HepG2 (cell line): ENCODE results near the gene DPM2. TPM values are rescaled to one million over a fixed set of nuclear protein-coding genes. Genes with fewer than 3 reads are reported as not detected.

ENCODE experiments used
- CREB1 ChIP-seq, 2 experiments: fragments of 450-650 bp in 1 of 2; IDR thresholded peaks; 2 replicates each; pipeline ENCODE4 v1.6.1; 2016 to 2017; ENCODE audit warnings: control low read depth in 1 of 2, mild to moderate bottlenecking in 1 of 2, missing compliant biosample characterization in 1 of 2, missing genetic modification characterization in 1 of 2
- FIP1L1 ChIP-seq: fragments of 200-400 bp; formaldehyde crosslinking; IDR thresholded peaks from 2 replicates; pipeline ENCODE4 v1.6.1; 2018; ENCODE audit warnings: low read depth, mild to moderate bottlenecking, low read length, moderate library complexity, borderline replicate concordance; ENCODE audit not compliant: insufficient read depth
- HNRNPLL ChIP-seq: fragments of 200-400 bp; formaldehyde crosslinking; IDR thresholded peaks from 2 replicates; pipeline ENCODE4 v1.6.1; 2017; ENCODE audit warnings: mild to moderate bottlenecking, low read depth, low read length; ENCODE audit not compliant: poor library complexity, severe bottlenecking
- KDM4B ChIP-seq: sonication (generic); formaldehyde crosslinking; IDR thresholded peaks from 2 replicates; pipeline ENCODE4 v1.4.0; 2020; ENCODE audit warnings: missing genetic modification reagents
- KLF6 ChIP-seq: IDR thresholded peaks from 2 replicates; pipeline ENCODE4 v1.8.0; 2016; ENCODE audit warnings: missing biosample characterization, missing genetic modification reagents
- NPAS2 ChIP-seq: sonication (generic); formaldehyde crosslinking; IDR thresholded peaks from 2 replicates; pipeline ENCODE4 v1.8.0; 2022; ENCODE audit warnings: mild to moderate bottlenecking, missing genetic modification reagents, borderline replicate concordance
- RXRA ChIP-seq: sonication (generic); formaldehyde crosslinking; IDR thresholded peaks from 2 replicates; pipeline ENCODE4 v1.5.1; 2020; ENCODE audit warnings: missing genetic modification reagents
- WIZ ChIP-seq: sonication (generic); formaldehyde crosslinking; IDR thresholded peaks from 2 replicates; pipeline ENCODE4 v1.5.1; 2020; ENCODE audit warnings: mild to moderate bottlenecking, missing genetic modification reagents
- ZNF138 ChIP-seq: sonication (generic); formaldehyde crosslinking; IDR thresholded peaks from 2 replicates; pipeline ENCODE4 v1.5.0; 2020; ENCODE audit warnings: mild to moderate bottlenecking, low read depth, missing genetic modification reagents
- ZNF567 ChIP-seq: sonication (generic); formaldehyde crosslinking; IDR thresholded peaks from 2 replicates; pipeline ENCODE4 v1.8.1; 2023; ENCODE audit warnings: mild to moderate bottlenecking, missing genetic modification reagents, borderline replicate concordance
- polyA plus RNA-seq, 8 experiments: library from polyadenylated mRNA; depleted of rRNA in 3 of 8; stranded (reverse) in 7 of 8; unstranded in 1 of 8; fragments of >200 nt; fragmentation: Illumina TruSeq in 4 of 8; extraction: Trizol in 4 of 8; gene quantifications; 2 replicates each; pipeline versions ENCODE4 v1.2.1 to v1.2.3, GENCODE V29; 2011 to 2016; ENCODE audit warnings: low read depth in 4 of 8, missing spikeins in 1 of 8, mixed read lengths in 1 of 8; ENCODE audit not compliant: insufficient read depth in 1 of 8
- total RNA-seq, 5 experiments: library from RNA; depleted of rRNA; stranded (reverse); fragments of >200 nt; fragmentation: Illumina TruSeq; extraction: Trizol; gene quantifications; 2 replicates each; pipeline ENCODE4 v1.2.3, GENCODE V29; 2016; ENCODE audit warnings: low read depth in 1 of 5
- TF ChIP-seq, protein P1 (sequence below): sonication (generic); formaldehyde crosslinking; IDR thresholded peaks from 2 replicates; pipeline ENCODE4; 2020; ENCODE audit warnings: missing genetic modification reagents, mild to moderate bottlenecking, borderline replicate concordance
- TF ChIP-seq, protein P2 (sequence below): sonication (generic); formaldehyde crosslinking; conservative IDR thresholded peaks from 2 replicates; pipeline ENCODE4 v1.4.0; 2020; ENCODE audit warnings: missing genetic modification reagents
- TF ChIP-seq, protein P3 (sequence below): sonication (generic); formaldehyde crosslinking; IDR thresholded peaks from 2 replicates; pipeline ENCODE4 v1.5.0; 2020; ENCODE audit warnings: mild to moderate bottlenecking, missing genetic modification reagents, borderline replicate concordance
- TF ChIP-seq, protein P4 (sequence below): sonication (generic); formaldehyde crosslinking; IDR thresholded peaks from 2 replicates; pipeline ENCODE4 v1.4.0; 2020; ENCODE audit warnings: missing genetic modification reagents
- TF ChIP-seq, protein P5 (sequence below): sonication (generic); formaldehyde crosslinking; IDR thresholded peaks from 2 replicates; pipeline ENCODE4 v1.5.0; 2020; ENCODE audit warnings: missing genetic modification reagents

Gene DPM2
- total and polyA plus RNA-seq, 2 of the 13 experiments (the other 11 are each of a cell fraction or from before 2014, with no cell fraction given) = 24.8 to 35.3 TPM

DNA sequence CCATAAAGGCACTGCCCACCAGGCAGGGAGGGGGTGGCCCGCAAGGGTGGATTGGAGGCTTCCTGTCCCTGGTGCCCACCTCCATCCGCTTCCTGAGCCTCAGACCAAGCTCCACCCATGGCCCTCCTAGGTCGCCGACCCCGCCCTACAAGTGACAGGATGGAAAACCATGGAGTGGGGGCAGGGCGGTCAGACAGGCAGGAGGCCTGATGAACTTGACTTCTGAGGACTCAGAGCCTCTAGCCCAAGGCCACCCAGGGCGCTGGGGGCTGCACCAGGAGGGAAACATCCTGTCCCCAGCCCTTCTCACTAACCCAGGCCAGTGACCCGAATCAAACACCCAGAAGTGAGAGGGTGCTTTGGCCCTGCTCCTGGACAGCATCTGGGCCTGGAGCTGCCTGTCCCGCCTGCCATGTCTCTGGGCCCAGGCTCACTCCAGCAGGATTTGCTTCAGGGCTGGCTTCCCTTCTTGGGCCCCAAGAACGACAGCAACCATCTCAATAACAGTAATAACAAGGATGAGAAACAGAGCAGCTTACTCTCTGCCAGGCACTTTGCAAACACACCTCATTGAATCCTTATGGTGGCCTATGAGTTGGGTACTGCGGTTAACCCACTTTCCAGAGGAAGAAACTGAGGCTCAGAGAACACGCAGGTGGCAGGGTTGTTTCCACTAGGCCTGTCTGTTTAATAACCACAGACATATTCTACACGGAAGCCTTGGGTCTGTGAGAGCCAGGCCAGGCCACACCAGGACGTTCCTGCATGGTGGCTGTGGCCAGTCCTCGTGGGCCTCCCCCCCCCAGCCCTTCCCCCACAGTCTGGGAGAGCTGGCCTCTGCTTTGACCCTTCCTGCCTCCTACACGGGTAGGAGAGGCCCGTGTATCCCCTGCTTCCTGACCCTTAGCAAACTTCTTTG is 33.8 kb downstream of the DPM2 start (continued):
- TF ChIP-seq, protein P1, sequence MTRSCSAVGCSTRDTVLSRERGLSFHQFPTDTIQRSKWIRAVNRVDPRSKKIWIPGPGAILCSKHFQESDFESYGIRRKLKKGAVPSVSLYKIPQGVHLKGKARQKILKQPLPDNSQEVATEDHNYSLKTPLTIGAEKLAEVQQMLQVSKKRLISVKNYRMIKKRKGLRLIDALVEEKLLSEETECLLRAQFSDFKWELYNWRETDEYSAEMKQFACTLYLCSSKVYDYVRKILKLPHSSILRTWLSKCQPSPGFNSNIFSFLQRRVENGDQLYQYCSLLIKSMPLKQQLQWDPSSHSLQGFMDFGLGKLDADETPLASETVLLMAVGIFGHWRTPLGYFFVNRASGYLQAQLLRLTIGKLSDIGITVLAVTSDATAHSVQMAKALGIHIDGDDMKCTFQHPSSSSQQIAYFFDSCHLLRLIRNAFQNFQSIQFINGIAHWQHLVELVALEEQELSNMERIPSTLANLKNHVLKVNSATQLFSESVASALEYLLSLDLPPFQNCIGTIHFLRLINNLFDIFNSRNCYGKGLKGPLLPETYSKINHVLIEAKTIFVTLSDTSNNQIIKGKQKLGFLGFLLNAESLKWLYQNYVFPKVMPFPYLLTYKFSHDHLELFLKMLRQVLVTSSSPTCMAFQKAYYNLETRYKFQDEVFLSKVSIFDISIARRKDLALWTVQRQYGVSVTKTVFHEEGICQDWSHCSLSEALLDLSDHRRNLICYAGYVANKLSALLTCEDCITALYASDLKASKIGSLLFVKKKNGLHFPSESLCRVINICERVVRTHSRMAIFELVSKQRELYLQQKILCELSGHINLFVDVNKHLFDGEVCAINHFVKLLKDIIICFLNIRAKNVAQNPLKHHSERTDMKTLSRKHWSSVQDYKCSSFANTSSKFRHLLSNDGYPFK (CRISPR knock-in tag) = peak; percentile 49; the same call in 1 of the 2 replicates
- TF ChIP-seq, protein P2, sequence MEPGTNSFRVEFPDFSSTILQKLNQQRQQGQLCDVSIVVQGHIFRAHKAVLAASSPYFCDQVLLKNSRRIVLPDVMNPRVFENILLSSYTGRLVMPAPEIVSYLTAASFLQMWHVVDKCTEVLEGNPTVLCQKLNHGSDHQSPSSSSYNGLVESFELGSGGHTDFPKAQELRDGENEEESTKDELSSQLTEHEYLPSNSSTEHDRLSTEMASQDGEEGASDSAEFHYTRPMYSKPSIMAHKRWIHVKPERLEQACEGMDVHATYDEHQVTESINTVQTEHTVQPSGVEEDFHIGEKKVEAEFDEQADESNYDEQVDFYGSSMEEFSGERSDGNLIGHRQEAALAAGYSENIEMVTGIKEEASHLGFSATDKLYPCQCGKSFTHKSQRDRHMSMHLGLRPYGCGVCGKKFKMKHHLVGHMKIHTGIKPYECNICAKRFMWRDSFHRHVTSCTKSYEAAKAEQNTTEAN (CRISPR knock-in tag) = 0 out of 2 replicates have a peak, but pooled peaks have one; percentile 19
- TF ChIP-seq, protein P3, sequence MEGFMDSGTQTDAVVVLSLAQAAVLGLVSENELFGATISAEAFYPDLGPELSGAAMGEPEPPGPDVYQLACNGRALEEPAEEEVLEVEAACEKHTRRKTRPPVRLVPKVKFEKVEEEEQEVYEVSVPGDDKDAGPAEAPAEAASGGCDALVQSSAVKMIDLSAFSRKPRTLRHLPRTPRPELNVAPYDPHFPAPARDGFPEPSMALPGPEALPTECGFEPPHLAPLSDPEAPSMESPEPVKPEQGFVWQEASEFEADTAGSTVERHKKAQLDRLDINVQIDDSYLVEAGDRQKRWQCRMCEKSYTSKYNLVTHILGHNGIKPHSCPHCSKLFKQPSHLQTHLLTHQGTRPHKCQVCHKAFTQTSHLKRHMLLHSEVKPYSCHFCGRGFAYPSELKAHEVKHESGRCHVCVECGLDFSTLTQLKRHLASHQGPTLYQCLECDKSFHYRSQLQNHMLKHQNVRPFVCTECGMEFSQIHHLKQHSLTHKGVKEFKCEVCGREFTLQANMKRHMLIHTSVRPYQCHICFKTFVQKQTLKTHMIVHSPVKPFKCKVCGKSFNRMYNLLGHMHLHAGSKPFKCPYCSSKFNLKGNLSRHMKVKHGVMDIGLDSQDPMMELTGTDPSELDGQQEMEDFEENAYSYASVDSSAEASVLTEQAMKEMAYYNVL = no peak; the same call in 1 of the 2 replicates
- TF ChIP-seq RXRA (CRISPR knock-in tag) (peak; percentile 96), KLF6 (CRISPR knock-in tag) (0 out of 2 replicates have a peak, but pooled peaks have one; percentile 51), CREB1 (IDR thresholded peaks at IDR 0.05) (no peak), CREB1 (CRISPR knock-in tag; IDR thresholded peaks at IDR 0.05) (no peak), KDM4B (CRISPR knock-in tag) (no peak), ZNF567 (CRISPR knock-in tag) (no peak), HNRNPLL (no peak), WIZ (0 out of 2 replicates have a peak, but pooled peaks have one; percentile 28), FIP1L1 (no peak), NPAS2 (CRISPR knock-in tag) (no peak), ZNF138 (CRISPR knock-in tag) (no peak)
- TF ChIP-seq, protein P4, sequence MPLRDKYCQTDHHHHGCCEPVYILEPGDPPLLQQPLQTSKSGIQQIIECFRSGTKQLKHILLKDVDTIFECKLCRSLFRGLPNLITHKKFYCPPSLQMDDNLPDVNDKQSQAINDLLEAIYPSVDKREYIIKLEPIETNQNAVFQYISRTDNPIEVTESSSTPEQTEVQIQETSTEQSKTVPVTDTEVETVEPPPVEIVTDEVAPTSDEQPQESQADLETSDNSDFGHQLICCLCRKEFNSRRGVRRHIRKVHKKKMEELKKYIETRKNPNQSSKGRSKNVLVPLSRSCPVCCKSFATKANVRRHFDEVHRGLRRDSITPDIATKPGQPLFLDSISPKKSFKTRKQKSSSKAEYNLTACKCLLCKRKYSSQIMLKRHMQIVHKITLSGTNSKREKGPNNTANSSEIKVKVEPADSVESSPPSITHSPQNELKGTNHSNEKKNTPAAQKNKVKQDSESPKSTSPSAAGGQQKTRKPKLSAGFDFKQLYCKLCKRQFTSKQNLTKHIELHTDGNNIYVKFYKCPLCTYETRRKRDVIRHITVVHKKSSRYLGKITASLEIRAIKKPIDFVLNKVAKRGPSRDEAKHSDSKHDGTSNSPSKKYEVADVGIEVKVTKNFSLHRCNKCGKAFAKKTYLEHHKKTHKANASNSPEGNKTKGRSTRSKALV (CRISPR knock-in tag) = 0 out of 2 replicates have a peak, but pooled peaks have one; percentile 39
- TF ChIP-seq, protein P5, sequence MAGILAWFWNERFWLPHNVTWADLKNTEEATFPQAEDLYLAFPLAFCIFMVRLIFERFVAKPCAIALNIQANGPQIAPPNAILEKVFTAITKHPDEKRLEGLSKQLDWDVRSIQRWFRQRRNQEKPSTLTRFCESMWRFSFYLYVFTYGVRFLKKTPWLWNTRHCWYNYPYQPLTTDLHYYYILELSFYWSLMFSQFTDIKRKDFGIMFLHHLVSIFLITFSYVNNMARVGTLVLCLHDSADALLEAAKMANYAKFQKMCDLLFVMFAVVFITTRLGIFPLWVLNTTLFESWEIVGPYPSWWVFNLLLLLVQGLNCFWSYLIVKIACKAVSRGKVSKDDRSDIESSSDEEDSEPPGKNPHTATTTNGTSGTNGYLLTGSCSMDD = no peak
